GOT3 (cell line): ENCODE data around the gene NR4A3.

ENCODE experiments used
- DNase-seq: peaks from one replicate; lab custom pipeline; 2025; ENCODE audit warnings: mixed read lengths; lab: John Stamatoyannopoulos, UW

NR4A3 gene

DNA sequence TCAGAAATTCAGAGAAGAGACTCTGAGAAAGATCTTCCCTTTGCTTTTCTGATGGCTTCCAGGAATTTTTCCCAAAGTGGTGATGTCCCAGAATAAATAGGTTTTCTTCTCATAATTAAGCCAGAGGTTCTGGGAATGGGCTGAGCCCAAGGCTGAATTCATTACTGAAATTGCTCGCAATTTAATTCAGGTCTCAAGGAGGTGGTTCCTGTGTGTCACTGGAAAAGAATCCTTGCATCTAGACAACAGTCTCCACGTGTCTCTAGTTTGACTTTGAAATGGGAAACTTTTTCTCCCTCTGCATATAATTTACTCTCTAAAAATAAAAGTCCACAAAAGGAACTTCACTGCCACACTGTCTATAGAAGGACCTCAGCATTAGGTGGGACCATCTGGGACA is 57.0 kb downstream of the NR4A3 start:
- DNase-seq = no peak

DNA sequence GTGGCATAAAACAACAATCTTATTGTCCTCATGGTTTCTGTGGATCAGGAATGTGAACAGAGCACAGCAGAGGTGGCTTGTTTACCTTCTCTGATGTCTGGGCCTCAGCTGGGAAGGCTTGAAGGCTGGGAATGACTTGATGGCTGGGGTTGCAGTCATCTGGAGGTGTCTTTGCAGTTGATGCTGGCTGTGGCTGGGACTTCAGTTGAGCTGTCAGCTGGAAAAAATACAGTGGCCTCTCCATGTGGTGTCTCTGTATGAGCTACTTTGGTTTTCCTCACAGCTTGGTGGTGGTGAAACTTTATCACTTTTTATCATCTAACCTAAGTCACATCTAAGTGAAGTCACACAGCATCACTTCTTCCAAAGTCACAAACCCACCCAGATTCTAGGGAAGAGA is 60.1 kb downstream of the NR4A3 start:
- DNase-seq = no peak

DNA sequence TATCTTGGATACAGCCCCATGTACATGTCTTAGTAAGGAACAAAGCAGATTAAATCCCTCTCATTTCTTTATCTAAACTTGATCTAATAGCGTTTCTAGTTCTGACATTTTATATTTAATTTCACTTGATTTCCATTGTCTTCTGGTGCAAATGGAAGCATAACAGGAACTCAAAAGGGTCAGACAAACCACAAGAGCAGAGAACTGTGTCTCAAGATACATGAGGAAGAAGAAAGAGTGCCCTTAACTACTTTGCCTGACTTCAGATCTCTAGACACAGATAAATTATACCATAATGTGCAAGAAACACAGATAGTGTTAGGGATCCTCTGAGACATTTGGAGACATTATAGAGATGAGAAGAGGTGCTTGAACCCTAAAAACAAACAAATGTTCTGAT is 64.1 kb downstream of the NR4A3 start:
- no peak for DNase-seq

DNA sequence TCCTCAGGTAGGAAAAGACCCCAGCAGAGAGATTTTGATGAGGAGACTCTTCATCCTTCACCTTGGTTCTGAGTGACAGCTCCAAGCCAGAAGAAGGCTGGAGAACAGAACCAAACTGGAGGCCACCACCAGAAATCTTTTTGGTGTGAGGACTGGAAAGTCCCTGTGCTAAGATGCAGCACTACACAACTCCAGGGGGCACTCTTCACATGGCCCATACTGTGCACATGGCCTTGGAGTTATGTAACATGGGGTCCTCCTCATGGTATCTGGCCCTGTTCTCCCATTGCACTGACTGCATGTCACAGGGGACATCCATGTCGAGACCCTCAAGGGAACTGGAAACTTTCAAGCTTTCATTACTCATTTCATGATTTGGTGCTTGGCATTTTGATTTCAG is 67.4 kb downstream of the NR4A3 start:
- DNase-seq = no peak

DNA sequence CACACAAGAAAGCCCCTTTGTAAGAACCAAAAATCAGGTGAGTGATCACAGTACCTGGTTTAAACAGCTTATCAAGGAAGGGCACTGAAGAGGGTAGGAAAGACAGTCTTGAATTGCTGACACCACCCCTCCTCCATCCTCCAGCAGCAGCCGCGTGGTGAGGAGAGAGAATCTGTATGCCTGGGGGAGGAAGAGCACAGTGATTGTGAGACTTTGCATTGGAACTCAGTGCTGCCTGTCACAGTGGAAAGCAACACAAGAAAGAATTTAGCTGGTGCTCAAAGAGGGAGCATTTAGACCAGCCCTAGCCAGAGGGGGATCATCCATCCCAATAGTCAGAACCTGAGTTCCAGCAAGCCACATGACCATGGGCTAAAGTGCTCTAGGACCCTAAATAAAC is 73.1 kb downstream of the NR4A3 start:
- no peak for DNase-seq

DNA sequence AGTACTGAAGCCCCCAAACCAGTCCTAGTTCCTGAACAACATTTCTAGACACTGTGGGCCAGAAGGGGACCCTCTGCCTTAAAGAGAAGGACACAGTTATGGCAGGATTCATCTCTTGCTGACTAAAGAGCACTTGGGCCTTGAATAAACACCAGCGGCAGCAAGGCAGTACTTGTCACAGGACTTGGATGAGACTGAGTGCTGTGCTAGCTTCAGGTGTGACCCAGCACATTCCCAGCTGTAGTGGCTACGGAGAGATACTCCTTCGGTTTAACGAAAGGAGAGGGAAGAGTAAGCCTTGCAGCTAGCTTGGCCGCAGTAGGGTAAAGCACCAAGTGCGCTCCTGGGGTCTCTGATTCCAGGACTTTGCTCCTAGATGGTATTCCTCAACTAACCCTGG is 73.8 kb downstream of the NR4A3 start:
- no peak for DNase-seq

DNA sequence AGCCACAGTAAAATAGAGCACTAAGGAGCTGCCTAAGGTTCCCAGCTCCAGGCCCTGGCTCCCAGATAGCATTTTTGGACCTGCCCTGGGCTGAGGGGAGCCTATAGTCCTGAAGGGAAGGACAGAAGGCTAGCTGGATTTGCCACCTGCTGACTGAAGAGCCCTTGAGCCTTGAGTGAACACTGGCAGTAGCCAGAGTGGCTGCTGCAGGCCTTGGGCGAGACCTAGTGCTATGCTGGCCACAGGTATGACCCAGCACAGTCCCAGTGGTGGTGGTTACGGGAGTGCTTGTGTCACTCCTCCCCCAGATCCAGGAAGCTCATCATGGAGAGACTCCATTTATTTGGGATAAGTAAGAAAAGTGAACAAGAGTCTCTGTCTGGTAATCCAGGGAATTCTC is 74.4 kb downstream of the NR4A3 start:
- DNase-seq = no peak

DNA sequence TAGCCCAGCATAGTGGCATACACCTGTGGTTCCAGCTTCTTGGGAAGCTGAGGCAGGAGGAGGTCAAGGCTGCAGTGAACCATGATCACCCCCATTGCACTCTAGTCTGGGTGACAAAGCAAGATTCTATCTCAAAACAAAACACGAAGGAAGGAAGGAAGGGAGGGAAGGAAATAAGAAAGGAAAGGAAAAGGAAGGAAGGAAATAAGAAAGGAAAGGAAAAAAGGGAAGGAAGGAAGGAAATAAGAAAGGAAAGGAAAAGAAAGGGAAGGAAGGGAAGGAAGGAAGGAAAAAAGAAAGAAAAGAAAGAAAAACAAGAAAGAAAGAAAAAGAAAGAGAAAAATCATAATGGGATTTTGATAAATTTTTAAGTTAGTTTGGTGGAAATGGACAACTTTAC is 81.7 kb downstream of the NR4A3 start:
- DNase-seq = no peak

DNA sequence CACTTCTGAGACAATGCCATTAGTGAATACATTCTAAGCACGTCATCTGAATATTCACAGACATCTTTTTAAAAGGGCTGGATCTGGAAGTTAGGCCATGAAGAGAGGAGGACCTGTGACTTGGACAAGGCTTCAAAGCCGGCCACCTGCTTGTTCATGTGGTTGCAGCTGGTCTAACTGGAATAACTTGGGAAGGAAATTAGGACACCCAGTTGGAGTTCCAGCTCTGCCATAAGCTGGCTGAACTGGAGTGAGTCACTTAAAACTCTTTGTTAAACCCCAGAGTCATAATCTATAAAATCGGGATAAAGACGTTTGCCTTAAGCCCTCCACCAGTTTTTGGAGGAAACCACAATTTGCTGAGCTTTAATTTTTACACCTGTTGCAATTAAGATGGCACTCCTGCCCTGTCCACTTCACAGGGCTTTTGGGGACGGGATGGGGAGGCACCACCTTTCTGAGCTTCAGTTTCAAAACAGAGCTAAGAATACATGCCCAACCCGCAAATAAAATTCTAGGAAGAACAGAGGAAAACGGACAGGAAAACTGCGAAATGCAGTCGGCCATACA is 84.2 kb downstream of the NR4A3 start:
- no peak for DNase-seq

DNA sequence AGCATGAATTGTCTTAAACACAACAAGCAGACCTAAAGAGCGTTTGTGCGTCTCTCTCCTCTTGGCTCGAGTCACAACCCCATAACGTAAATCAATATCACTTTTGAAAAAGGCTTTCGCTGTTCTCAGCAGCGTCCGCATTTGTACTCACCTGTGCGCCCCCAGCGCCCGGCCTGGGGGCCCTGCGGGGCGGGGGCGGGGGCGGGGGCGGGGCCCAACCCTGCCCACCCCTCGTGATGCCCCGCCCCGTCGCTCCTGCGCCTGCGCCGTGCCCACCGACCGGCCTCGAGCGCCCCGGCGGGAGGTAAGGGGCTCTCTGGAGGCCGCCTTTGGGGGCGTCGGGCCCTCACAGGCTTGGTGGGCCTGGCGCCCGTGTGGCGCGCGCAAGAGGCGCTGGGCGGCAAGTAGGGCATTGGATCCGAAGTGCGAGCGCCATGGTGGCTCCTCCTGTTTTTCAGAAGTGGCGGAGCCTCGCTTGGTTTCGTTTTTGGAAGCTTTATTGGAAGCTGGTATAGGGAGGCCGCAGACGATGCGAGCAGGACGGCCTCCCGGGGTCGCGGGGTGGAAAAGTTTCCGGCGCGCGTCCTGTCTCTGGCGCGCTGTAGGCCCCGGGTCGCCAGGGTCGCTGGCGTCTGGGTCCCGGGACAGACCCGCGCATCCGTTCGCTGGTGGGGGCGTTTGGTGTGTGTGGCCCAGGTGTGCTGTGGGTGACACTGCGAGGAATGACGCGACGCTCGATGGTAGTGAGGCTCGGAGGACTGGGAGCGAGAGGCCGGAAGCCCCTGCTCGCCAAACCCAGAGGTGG is 84.9 kb downstream of the NR4A3 start, which contains the start of gene STX17:
STX17 (plus strand) TSS at position 252 of the 805 bp plus-strand sequence. CDS start 8,586 bp downstream, outside the sequence.
- peak; percentile 38 for DNase-seq

DNA sequence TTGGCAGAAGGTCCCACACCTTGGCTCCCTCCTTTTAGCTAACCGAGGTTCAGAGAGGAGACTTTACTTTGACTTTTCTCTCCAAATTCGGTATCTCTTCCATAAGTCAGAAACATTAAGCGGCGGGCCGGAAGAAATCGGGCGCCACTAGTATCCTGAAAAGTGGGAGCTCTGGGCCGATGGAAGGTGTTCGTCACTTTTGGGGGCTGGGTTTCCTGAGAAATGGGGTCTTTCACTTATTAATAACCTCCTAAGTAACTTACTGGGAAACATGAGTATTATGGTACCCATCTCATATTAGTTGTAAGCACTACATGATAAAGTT is 85.5 kb downstream of the NR4A3 start:
- DNase-seq = no peak

DNA sequence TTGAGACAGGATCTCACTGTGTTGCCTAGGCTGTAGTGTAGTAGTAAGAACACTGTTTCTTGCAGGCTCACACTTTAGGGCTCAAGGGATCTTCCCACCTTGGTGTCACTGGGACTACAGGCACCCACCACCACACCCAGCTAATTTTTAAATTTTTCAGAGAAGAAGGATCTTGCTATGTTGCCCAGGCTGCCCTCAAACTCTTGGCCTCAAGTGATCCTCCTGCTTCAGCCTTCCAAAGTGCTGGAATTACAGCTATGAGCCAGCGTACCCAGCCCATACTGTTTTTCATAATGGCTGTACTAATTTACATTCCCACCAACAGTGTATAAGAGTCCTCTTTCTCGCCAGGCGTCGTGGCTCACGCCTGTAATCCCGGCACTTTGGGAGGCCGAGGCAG is 89.9 kb downstream of the NR4A3 start:
- no peak for DNase-seq
